Daoy (cell line): ENCODE results near the gene GPC5. TPM values are rescaled to one million over a fixed set of nuclear protein-coding genes. Genes with fewer than 3 reads are reported as not detected.

ENCODE experiments used
- DNase-seq: peaks from one replicate; pipeline ENCODE4 v3.0.0-alpha.2; 2015; ENCODE audit warnings: low read depth
- total RNA-seq: library from RNA; depleted of rRNA; stranded (reverse); fragments of >200 nt; shearing (Covaris generic); gene quantifications from 2 replicates; pipeline ENCODE4 v1.2.3, GENCODE V29; 2014

Gene GPC5
- total RNA-seq, 1 experiment from 2014 or later: 0.06 TPM

GRCh38 chr13:91537376-91537775 is 139.0 kb downstream of the GPC5 start:
- DNase-seq: no peak

- DNase-seq: no peak
Measured at GRCh38 chr13:91539286-91540157, 141.1 kb downstream of the GPC5 start.

- no peak for DNase-seq
Measured at GRCh38 chr13:91540158-91540736, 141.8 kb downstream of the GPC5 start.

GRCh38 chr13:91544723-91545122 is 146.3 kb downstream of the GPC5 start:
- DNase-seq: no peak

- no peak for DNase-seq
Measured at GRCh38 chr13:91546900-91547299, 148.5 kb downstream of the GPC5 start.

- no peak for DNase-seq
Measured at GRCh38 chr13:91553584-91553983, 155.2 kb downstream of the GPC5 start.

- no peak for DNase-seq
Measured at GRCh38 chr13:91554101-91554500, 155.7 kb downstream of the GPC5 start.

- no peak for DNase-seq
Measured at GRCh38 chr13:91557328-91558090, 159.1 kb downstream of the GPC5 start.

- no peak for DNase-seq
Measured at GRCh38 chr13:91563799-91564198, 165.4 kb downstream of the GPC5 start.

- no peak for DNase-seq
Measured at GRCh38 chr13:91564396-91564795, 166.0 kb downstream of the GPC5 start.

GRCh38 chr13:91565296-91565695 is 166.9 kb downstream of the GPC5 start:
- DNase-seq: no peak

- DNase-seq: no peak
Measured at GRCh38 chr13:91567485-91568207, 169.2 kb downstream of the GPC5 start.

GRCh38 chr13:91571681-91572080 is 173.3 kb downstream of the GPC5 start:
- no peak for DNase-seq

- no peak for DNase-seq
Measured at GRCh38 chr13:91572439-91572838, 174.0 kb downstream of the GPC5 start.

GRCh38 chr13:91572944-91573598 is 174.7 kb downstream of the GPC5 start:
- no peak for DNase-seq

- no peak for DNase-seq
Measured at GRCh38 chr13:91574766-91575165, 176.3 kb downstream of the GPC5 start.

GRCh38 chr13:91576590-91576989 is 178.2 kb downstream of the GPC5 start:
- DNase-seq: no peak

GRCh38 chr13:91579320-91579719 is 180.9 kb downstream of the GPC5 start:
- no peak for DNase-seq

- DNase-seq: no peak
Measured at GRCh38 chr13:91580749-91581148, 182.3 kb downstream of the GPC5 start.

GRCh38 chr13:91586609-91587008 is 188.2 kb downstream of the GPC5 start:
- DNase-seq: no peak

- no peak for DNase-seq
Measured at GRCh38 chr13:91588541-91588940, 190.1 kb downstream of the GPC5 start.
